ENCODE results near the gene PTCH2. TPM values are rescaled to one million over a fixed set of nuclear protein-coding genes. Genes with fewer than 3 reads are reported as not detected.
"Not testable (repeated sequence)": the region's sequence is repeated elsewhere in the genome, so short reads cannot be mapped to it uniquely, and the experiment has no call there.

PTCH2 gene
- total RNA-seq, 1 donor from 2014 or later = 1.3 TPM

DNA sequence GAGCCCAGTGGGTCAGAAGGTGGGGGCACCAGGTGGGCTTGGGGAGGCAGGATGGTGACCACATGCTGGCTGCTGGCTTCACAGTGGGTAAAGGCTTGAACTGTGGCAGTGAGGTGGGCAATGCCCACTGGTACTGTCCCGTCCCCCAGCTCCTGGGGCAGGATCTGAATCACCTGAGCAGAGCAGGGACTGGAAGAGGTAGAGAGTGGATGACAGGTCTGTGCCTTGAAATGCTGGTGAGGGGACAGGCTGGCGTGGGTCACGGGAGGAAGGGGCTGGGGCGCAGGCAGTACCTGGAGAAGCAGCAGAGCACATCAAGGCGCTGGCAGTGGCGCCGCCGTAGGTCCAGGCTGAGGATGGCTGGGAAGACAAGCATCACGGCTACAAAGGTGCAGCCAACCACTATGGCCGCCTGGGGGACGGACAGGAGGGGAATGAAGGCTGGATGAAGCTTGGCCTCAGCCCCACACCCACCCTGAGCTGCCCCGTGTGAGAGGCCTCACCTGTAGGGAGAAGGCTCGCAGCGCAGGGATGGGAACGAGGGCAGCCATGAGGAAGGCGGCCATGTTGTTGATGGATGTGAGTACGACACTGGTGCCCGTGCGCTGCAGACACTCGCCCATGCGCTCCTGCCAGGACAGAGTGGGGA lies 14.9 kb downstream of the PTCH2 start:
- no peaks in the 10 kb centered on the region for H3K36me3 Mint-ChIP-seq (ENCODE audit: low read depth)
- H3K4me1 Mint-ChIP-seq (ENCODE audit: low read depth) = no peaks in the 10 kb centered on the region
- no peaks in the 10 kb centered on the region for H3K27me3 Mint-ChIP-seq (ENCODE audit: low read depth)
- no peak overlapping the region for H3K4me3 Mint-ChIP-seq (ENCODE audit: unreplicated experiment)
- DNase-seq (ENCODE audit: low spot score) = peak; percentile 84
- TF ChIP-seq, protein P1, sequence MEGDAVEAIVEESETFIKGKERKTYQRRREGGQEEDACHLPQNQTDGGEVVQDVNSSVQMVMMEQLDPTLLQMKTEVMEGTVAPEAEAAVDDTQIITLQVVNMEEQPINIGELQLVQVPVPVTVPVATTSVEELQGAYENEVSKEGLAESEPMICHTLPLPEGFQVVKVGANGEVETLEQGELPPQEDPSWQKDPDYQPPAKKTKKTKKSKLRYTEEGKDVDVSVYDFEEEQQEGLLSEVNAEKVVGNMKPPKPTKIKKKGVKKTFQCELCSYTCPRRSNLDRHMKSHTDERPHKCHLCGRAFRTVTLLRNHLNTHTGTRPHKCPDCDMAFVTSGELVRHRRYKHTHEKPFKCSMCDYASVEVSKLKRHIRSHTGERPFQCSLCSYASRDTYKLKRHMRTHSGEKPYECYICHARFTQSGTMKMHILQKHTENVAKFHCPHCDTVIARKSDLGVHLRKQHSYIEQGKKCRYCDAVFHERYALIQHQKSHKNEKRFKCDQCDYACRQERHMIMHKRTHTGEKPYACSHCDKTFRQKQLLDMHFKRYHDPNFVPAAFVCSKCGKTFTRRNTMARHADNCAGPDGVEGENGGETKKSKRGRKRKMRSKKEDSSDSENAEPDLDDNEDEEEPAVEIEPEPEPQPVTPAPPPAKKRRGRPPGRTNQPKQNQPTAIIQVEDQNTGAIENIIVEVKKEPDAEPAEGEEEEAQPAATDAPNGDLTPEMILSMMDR (IDR thresholded peaks at IDR 0.05) = no peak
- H3K9me3 Mint-ChIP-seq (ENCODE audit: low read depth) = no peaks in the 10 kb centered on the region
- H3K27ac Mint-ChIP-seq (ENCODE audit: unreplicated experiment) = no peak overlapping the region

DNA sequence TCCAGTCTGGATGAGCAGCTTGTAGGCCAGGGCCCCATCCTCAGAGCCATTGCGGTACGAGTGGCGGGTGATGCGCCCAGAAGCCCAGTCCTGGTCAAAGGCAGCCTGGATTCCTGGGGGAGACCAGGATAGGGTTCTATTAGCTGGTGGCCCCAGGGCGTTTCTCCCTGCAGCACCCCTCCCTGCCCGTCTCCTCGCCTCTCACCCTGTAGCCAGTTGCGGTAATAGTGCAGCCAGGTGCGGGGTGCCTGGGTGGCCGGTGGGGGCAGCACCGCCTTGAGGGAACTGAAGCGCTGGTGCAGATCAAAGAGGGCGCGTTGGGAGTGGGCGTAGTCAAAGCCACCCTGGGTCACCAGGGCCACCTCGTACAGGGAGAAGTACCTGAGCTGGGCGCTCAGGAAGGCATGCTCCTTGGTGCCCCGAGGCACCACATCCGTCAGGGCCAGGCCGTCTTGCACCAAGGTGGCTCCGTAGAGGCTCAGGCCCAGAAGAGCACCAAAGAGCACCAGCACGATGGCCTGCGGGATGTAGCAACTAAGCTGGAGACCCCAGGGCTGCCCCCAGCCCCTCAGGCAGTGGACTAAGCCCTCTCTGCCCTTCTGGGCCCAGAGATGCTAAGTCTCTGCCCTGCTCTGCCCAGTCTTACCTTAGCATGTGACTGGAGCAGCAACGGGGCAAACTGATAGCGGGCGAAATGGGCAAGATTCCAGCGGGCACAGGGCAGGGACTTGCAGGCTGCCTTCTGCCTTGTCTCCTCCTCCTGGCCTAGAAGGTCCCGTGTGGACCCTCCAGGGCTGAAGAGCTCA lies 15.7 kb downstream of the PTCH2 start:
- TF ChIP-seq, protein P1 (IDR thresholded peaks at IDR 0.05) = no peak
- H3K27ac Mint-ChIP-seq (ENCODE audit: unreplicated experiment) = no peak overlapping the region
- no peaks in the 10 kb centered on the region for H3K27me3 Mint-ChIP-seq (ENCODE audit: low read depth)
- DNase-seq (ENCODE audit: low spot score) = peak; percentile 84
- no peaks in the 10 kb centered on the region for H3K4me1 Mint-ChIP-seq (ENCODE audit: low read depth)
- no peak overlapping the region for H3K4me3 Mint-ChIP-seq (ENCODE audit: unreplicated experiment)
- no peaks in the 10 kb centered on the region for H3K36me3 Mint-ChIP-seq (ENCODE audit: low read depth)
- H3K9me3 Mint-ChIP-seq (ENCODE audit: low read depth) = no peaks in the 10 kb centered on the region

DNA sequence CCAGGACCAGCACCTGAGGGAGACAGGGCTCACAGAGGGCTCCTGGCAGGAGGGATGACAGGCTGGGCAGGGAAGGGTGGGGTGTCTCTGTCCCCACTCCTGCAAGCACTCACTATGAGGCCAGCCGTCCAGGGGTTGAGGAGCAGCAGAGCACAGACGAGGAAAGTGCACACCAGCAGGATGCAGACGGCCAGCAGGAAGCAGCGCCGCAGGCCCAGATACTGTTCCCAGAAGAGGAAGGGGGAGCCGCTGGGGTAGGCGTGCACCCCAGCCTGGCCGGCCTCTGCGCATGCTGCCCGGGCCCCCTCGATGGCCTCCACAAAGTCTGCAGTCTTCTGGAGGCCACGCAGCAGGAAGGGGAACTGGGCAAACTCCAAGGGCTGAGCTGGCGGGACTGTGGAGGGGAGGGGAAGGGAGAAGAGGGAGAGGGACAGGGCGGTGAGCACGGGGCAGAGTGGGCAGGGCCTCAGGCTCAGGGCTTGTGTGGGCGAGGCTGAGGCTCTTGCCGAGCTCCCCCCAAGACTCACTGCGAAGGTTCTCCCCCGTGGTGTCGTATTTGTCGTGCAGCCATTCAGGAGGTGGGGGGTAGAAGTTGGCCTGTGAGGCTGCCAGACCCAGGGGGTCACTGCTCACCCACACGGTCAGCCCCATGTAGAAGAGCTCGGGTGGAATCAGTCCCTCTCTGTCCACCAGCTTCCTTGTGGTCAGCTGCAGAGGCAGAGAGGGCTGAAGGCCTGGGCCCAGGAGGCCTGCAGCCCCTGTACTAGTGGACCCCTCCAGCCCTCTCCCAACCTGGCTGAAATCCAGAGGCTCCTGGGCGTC lies 16.5 kb downstream of the PTCH2 start:
- no peaks in the 10 kb centered on the region for H3K4me1 Mint-ChIP-seq (ENCODE audit: low read depth)
- no peaks in the 10 kb centered on the region for H3K9me3 Mint-ChIP-seq (ENCODE audit: low read depth)
- no peaks in the 10 kb centered on the region for H3K36me3 Mint-ChIP-seq (ENCODE audit: low read depth)
- no peak overlapping the region for H3K4me3 Mint-ChIP-seq (ENCODE audit: unreplicated experiment)
- DNase-seq (ENCODE audit: low spot score) = peak; percentile 86
- no peak overlapping the region for H3K27ac Mint-ChIP-seq (ENCODE audit: unreplicated experiment)
- TF ChIP-seq, protein P1 (IDR thresholded peaks at IDR 0.05) = no peak
- H3K27me3 Mint-ChIP-seq (ENCODE audit: low read depth) = no peaks in the 10 kb centered on the region

DNA sequence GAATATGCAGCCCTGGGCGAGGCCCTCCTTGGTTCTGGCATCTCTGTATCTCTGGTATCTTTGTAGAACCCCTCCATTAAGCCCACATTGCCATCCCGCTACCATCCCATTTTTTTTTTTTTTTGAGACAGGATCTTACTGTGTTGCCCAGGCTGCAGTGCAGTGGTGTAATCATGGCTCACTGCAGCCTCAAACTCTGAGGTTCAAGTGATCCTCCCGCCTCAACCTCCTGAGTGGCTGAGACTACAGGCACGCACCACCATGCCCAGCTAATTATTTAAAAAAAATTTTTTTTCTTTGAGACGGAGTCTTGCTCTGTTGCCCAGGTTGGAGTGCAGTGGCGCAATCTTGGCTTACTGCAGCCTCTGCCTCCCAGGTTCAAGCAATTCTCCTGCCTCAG lies 18.7 kb downstream of the PTCH2 start:
- H3K36me3 Mint-ChIP-seq (ENCODE audit: low read depth); H3K9me3 Mint-ChIP-seq (ENCODE audit: low read depth); H3K27me3 Mint-ChIP-seq (ENCODE audit: low read depth); H3K4me3 Mint-ChIP-seq (ENCODE audit: unreplicated experiment); H3K27ac Mint-ChIP-seq (ENCODE audit: unreplicated experiment): not testable (repeated sequence)
- DNase-seq (ENCODE audit: low spot score) = peak; percentile 17
- peaks cover 10% of the 10 kb centered on the region for H3K4me1 Mint-ChIP-seq (ENCODE audit: low read depth)

DNA sequence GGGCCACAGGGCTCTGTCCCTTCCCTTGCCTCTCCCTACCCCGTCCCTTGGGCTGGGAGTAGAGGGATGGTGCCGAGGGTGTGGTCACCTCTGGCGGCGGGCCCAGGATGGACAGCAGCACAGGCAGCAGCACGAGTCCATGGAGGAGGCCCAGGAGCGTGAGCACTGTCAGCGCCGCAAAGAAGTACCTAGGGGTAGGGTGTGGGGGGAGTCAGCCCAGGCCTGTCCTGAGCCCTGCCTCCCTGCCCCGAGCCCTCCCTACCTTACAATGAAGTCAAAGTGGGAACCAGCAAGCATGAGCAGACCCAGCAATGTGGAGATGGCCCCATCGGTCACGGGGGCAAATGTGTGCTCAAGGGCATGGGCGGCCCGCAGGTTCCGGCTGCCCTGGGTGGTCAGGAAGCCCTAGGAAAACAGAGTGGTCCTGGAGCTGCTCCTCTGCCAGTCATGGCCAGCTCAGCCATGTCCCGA lies 20.0 kb downstream of the PTCH2 start:
- Mint-ChIP-seq H3K36me3 (ENCODE audit: low read depth) (no peaks in the 10 kb centered on the region), H3K9me3 (ENCODE audit: low read depth) (no peaks in the 10 kb centered on the region), H3K4me3 (ENCODE audit: unreplicated experiment) (no peak overlapping the region), H3K4me1 (ENCODE audit: low read depth) (peaks cover 24% of the 10 kb centered on the region), H3K27ac (ENCODE audit: unreplicated experiment) (no peak overlapping the region), H3K27me3 (ENCODE audit: low read depth) (no peaks in the 10 kb centered on the region)
- DNase-seq (ENCODE audit: low spot score) = peak; percentile 90
- TF ChIP-seq, protein P1 (IDR thresholded peaks at IDR 0.05) = no peak
